ENCODE data around the gene RAD52.
"Not testable (repeated sequence)": the region's sequence is repeated elsewhere in the genome, so short reads cannot be mapped to it uniquely, and the experiment has no call there.

RAD52 gene

GRCh38 chr12:968545-968944 lies 19.1 kb upstream of the RAD52 start:
- in situ Hi-C loops (cut with MboI; ENCODE audit: low sequenced_read_pairs): no loop called here

GRCh38 chr12:967641-968040 lies 18.1 kb upstream of the RAD52 start:
- in situ Hi-C loops (cut with MboI; ENCODE audit: low sequenced_read_pairs): no loop called here

- in situ Hi-C loops (cut with MboI; ENCODE audit: low sequenced_read_pairs): no loop called here
Observed at GRCh38 chr12:966724-967123, 17.2 kb upstream of the RAD52 start.

GRCh38 chr12:958588-959123 lies 9.2 kb upstream of the RAD52 start:
- in situ Hi-C loops (cut with MboI; ENCODE audit: low sequenced_read_pairs): no loop called here

- in situ Hi-C loops (cut with MboI; ENCODE audit: low sequenced_read_pairs): no loop called here
Observed at GRCh38 chr12:955939-956338, 6.4 kb upstream of the RAD52 start.

- in situ Hi-C loops (cut with MboI; ENCODE audit: low sequenced_read_pairs): no loop called here
Observed at GRCh38 chr12:954741-955140, 5.2 kb upstream of the RAD52 start.

- in situ Hi-C loops (cut with MboI; ENCODE audit: low sequenced_read_pairs): no loop called here
Observed at GRCh38 chr12:953776-954175, 4.3 kb upstream of the RAD52 start.

- in situ Hi-C loops (cut with MboI; ENCODE audit: low sequenced_read_pairs): no loop called here
Observed at GRCh38 chr12:951176-951575, 1.7 kb upstream of the RAD52 start.

GRCh38 chr12:948238-948637 lies 1.3 kb downstream of the RAD52 start:
- in situ Hi-C loops (cut with MboI; ENCODE audit: low sequenced_read_pairs): no loop called here

- in situ Hi-C loops (cut with MboI; ENCODE audit: low sequenced_read_pairs): no loop called here
Observed at GRCh38 chr12:946631-947030, 2.9 kb downstream of the RAD52 start.

- in situ Hi-C loops (cut with MboI; ENCODE audit: low sequenced_read_pairs): no loop called here
Observed at GRCh38 chr12:946212-946611, 3.3 kb downstream of the RAD52 start.

- in situ Hi-C loops (cut with MboI; ENCODE audit: low sequenced_read_pairs): no loop called here
Observed at GRCh38 chr12:944211-944610, 5.3 kb downstream of the RAD52 start.

GRCh38 chr12:943051-943450 lies 6.4 kb downstream of the RAD52 start:
- in situ Hi-C loops (cut with MboI; ENCODE audit: low sequenced_read_pairs): no loop called here

GRCh38 chr12:938810-939209 lies 10.7 kb downstream of the RAD52 start:
- in situ Hi-C loops (cut with MboI; ENCODE audit: low sequenced_read_pairs): no loop called here

GRCh38 chr12:936377-937345 lies 12.8 kb downstream of the RAD52 start:
- in situ Hi-C loops (cut with MboI; ENCODE audit: low sequenced_read_pairs): no loop called here

GRCh38 chr12:935891-936290 lies 13.6 kb downstream of the RAD52 start:
- in situ Hi-C loops (cut with MboI; ENCODE audit: low sequenced_read_pairs): not testable (repeated sequence)

GRCh38 chr12:931591-931990 lies 17.9 kb downstream of the RAD52 start:
- in situ Hi-C loops (cut with MboI; ENCODE audit: low sequenced_read_pairs): no loop called here

- in situ Hi-C loops (cut with MboI; ENCODE audit: low sequenced_read_pairs): no loop called here
Observed at GRCh38 chr12:931060-931459, 18.4 kb downstream of the RAD52 start.

- in situ Hi-C loops (cut with MboI; ENCODE audit: low sequenced_read_pairs): no loop called here
Observed at GRCh38 chr12:926641-927040, 22.9 kb downstream of the RAD52 start.

GRCh38 chr12:922285-922684 lies 27.2 kb downstream of the RAD52 start:
- in situ Hi-C loops (cut with MboI; ENCODE audit: low sequenced_read_pairs): no loop called here

- in situ Hi-C loops (cut with MboI; ENCODE audit: low sequenced_read_pairs): no loop called here
Observed at GRCh38 chr12:920676-921075, 28.8 kb downstream of the RAD52 start.

GRCh38 chr12:916712-917445 lies 32.6 kb downstream of the RAD52 start:
- in situ Hi-C loops (cut with MboI; ENCODE audit: low sequenced_read_pairs): no loop called here
